Right lobe of liver (tissue), 4 donors: ENCODE measurements around the gene UVRAG.

Experiments
- POLR2A ChIP-seq: fragments of 450-650 bp; IDR thresholded peaks from one replicate; pipeline ENCODE4 v1.6.1; 2017; ENCODE audit warnings: antibody characterized with exemption, mild to moderate bottlenecking
- TF ChIP-seq, protein P1 (sequence below), 4 donors: fragments of 200-600 bp in 3 of 4; fragments of 450-650 bp in 1 of 4; IDR thresholded peaks; one replicate each; pipeline versions ENCODE4 v1.5.1 to v1.8.0; 2016 to 2022; ENCODE audit warnings: antibody characterized with exemption in 4 of 4, mild to moderate bottlenecking in 2 of 4
- donor health status: DM: no; HTN: no; CAD: no.
- donor health status: DM: no; HTN: no; CAD: no.
- donor health status: DM: no; HTN: yes; CAD: no.

- TF ChIP-seq, protein P1, sequence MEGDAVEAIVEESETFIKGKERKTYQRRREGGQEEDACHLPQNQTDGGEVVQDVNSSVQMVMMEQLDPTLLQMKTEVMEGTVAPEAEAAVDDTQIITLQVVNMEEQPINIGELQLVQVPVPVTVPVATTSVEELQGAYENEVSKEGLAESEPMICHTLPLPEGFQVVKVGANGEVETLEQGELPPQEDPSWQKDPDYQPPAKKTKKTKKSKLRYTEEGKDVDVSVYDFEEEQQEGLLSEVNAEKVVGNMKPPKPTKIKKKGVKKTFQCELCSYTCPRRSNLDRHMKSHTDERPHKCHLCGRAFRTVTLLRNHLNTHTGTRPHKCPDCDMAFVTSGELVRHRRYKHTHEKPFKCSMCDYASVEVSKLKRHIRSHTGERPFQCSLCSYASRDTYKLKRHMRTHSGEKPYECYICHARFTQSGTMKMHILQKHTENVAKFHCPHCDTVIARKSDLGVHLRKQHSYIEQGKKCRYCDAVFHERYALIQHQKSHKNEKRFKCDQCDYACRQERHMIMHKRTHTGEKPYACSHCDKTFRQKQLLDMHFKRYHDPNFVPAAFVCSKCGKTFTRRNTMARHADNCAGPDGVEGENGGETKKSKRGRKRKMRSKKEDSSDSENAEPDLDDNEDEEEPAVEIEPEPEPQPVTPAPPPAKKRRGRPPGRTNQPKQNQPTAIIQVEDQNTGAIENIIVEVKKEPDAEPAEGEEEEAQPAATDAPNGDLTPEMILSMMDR (IDR thresholded peaks at IDR 0.05) = no peak
- no peak for TF ChIP-seq POLR2A
Measured at GRCh38 chr11:76185931-76186401, 371.0 kb downstream of the UVRAG start.
